ENCODE measurements around the gene OGA. TPM values are rescaled to one million over a fixed set of nuclear protein-coding genes. Genes with fewer than 3 reads are reported as not detected.

OGA gene
- total and polyA plus RNA-seq, 2 experiments from 2014 or later, result 46.1 to 76.8 TPM

DNA sequence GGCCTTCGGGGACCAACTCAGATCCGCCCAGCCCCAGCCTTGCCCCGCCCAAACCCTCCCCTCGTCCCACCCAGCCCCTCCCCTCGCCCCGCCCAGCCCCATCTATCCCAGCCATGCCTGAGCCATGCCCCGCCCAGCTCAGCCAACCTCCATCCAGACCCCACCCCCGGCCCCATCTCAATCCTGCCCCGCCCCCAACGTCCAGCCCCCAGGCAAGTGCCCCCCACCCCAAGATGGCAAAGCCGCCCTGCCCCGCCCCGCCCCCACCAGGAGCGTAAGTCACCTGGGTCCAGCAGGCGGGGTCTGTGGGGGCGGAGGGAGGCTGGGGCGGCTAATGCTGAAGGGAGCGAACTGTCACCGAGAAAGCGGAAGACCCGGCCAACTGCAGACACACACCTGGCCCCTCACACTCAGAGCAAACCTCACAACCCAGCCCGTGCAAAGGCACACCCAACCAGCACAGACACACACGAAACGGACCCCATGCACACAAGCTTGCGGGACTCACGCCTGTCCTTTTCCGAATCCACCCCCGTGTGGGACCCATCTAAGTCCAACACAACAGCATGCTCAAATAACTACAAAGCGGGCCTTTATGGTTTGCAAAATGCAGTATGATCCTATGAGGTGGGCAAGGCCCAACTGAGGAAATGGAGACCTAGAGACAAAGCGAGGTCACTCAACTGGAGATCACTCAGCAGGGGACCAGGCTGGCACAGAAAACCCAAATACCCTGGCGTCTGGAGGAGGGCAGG, 11.5 kb upstream of the OGA start:
- H3K4me2 ChIP-seq, result peak overlapping the region; percentile 95
- no peaks in the 10 kb centered on the region for H3K27me3 ChIP-seq
- DNase-seq (ENCODE audit: low spot score), result peak; percentile 79
- H3K79me2 ChIP-seq, result no peaks in the 10 kb centered on the region
- H3K27ac ChIP-seq, result peak overlapping the region; percentile 93
- H3K9me3 ChIP-seq (ENCODE audit: low read depth), result no peaks in the 10 kb centered on the region
- H2AFZ ChIP-seq, result no peak overlapping the region
- TF ChIP-seq EZH2phosphoT487 (IDR thresholded peaks at IDR 0.05; ENCODE audit: low read depth, severe bottlenecking, unreplicated experiment) (no peak), CTCF (IDR thresholded peaks at IDR 0.05; ENCODE audit: poor library complexity) (no peak), EZH2 (IDR thresholded peaks at IDR 0.05; ENCODE audit: borderline replicate concordance) (no peak)
- peaks cover 14% of the 10 kb centered on the region for H3K4me1 ChIP-seq (ENCODE audit: insufficient read depth)
- no peaks in the 10 kb centered on the region for H3K36me3 ChIP-seq (replicated peaks; ENCODE audit: insufficient read depth, low read depth)
- H3K4me3 ChIP-seq, result no peak overlapping the region
- no peaks in the 10 kb centered on the region for H4K20me1 ChIP-seq (ENCODE audit: insufficient read depth, poor library complexity, severe bottlenecking)
- no peaks in the 10 kb centered on the region for H3K9me2 ChIP-seq (replicated peaks; ENCODE audit: insufficient read depth)
- 11% methylated on average over 16 of the region's 31 CpGs for WGBS (ENCODE audit: low lambda C conversion rate, missing lambda C conversion rate)

- Histone ChIP-seq H3K9me3 (ENCODE audit: low read depth) (no peaks in the 10 kb centered on the region), H3K27me3 (no peaks in the 10 kb centered on the region), H3K9me2 (replicated peaks; ENCODE audit: insufficient read depth) (no peaks in the 10 kb centered on the region), H3K79me2 (no peaks in the 10 kb centered on the region), H3K4me2 (peak overlapping the region; percentile 95), H3K4me1 (ENCODE audit: insufficient read depth) (peaks cover 14% of the 10 kb centered on the region), H3K27ac (no peak overlapping the region), H3K4me3 (no peak overlapping the region), H3K36me3 (replicated peaks; ENCODE audit: insufficient read depth, low read depth) (no peaks in the 10 kb centered on the region), H4K20me1 (ENCODE audit: insufficient read depth, poor library complexity, severe bottlenecking) (no peaks in the 10 kb centered on the region), H2AFZ (no peak overlapping the region)
- 60% methylated on average over 25 of the region's 39 CpGs for WGBS (ENCODE audit: low lambda C conversion rate, missing lambda C conversion rate)
- no peak for DNase-seq (ENCODE audit: low spot score)
- TF ChIP-seq EZH2phosphoT487 (IDR thresholded peaks at IDR 0.05; ENCODE audit: low read depth, severe bottlenecking, unreplicated experiment) (no peak), EZH2 (IDR thresholded peaks at IDR 0.05; ENCODE audit: borderline replicate concordance) (no peak), CTCF (IDR thresholded peaks at IDR 0.05; ENCODE audit: poor library complexity) (no peak)
Observed at GRCh38 chr10:101828766-101829551, 10.7 kb upstream of the OGA start.

GRCh38 chr10:101827919-101828600, 9.8 kb upstream of the OGA start:
- Histone ChIP-seq H3K36me3 (replicated peaks; ENCODE audit: insufficient read depth, low read depth) (no peaks in the 10 kb centered on the region), H3K27ac (no peak overlapping the region), H3K9me2 (replicated peaks; ENCODE audit: insufficient read depth) (no peaks in the 10 kb centered on the region), H3K79me2 (no peaks in the 10 kb centered on the region), H3K27me3 (no peaks in the 10 kb centered on the region), H3K9me3 (ENCODE audit: low read depth) (no peaks in the 10 kb centered on the region), H2AFZ (no peak overlapping the region), H3K4me2 (no peak overlapping the region), H4K20me1 (ENCODE audit: insufficient read depth, poor library complexity, severe bottlenecking) (no peaks in the 10 kb centered on the region), H3K4me3 (no peak overlapping the region), H3K4me1 (ENCODE audit: insufficient read depth) (peaks cover 14% of the 10 kb centered on the region)
- TF ChIP-seq EZH2 (IDR thresholded peaks at IDR 0.05; ENCODE audit: borderline replicate concordance) (no peak), EZH2phosphoT487 (IDR thresholded peaks at IDR 0.05; ENCODE audit: low read depth, severe bottlenecking, unreplicated experiment) (no peak), CTCF (IDR thresholded peaks at IDR 0.05; ENCODE audit: poor library complexity) (no peak)
- no peak for DNase-seq (ENCODE audit: low spot score)
- WGBS (ENCODE audit: low lambda C conversion rate, missing lambda C conversion rate), result 98% methylated on average over 10 of the region's 10 CpGs
